Fibroblast of mammary gland (primary cell): Measurements from ENCODE around the gene DUSP28.
A peak's percentile ranks its signal among the peaks of the same experiment; 100 is the strongest.

Experiments used
- DNase-seq: peaks from one replicate; pipeline ENCODE4 v3.0.0-alpha.2; 2010; ENCODE audit warnings: low read depth
- H3K4me3 ChIP-seq: 2 replicates; pipeline ENCODE4 v1.5.1; 2011; ENCODE audit warnings: low read depth, mild to moderate bottlenecking, low read length, moderate library complexity; ENCODE audit not compliant: control insufficient read depth
- TF ChIP-seq, protein P1 (sequence below): conservative IDR thresholded peaks from 2 replicates; pipeline ENCODE4 v1.5.1; 2011; ENCODE audit warnings: low read depth, low read length, inconsistent platforms; ENCODE audit not compliant: control insufficient read depth, insufficient read depth

DUSP28 gene

GRCh38 chr2:240588669-240589068 lies 28.5 kb downstream of the DUSP28 start:
- no peak for DNase-seq
- H3K4me3 ChIP-seq, result no peak overlapping the region
- TF ChIP-seq, protein P1, sequence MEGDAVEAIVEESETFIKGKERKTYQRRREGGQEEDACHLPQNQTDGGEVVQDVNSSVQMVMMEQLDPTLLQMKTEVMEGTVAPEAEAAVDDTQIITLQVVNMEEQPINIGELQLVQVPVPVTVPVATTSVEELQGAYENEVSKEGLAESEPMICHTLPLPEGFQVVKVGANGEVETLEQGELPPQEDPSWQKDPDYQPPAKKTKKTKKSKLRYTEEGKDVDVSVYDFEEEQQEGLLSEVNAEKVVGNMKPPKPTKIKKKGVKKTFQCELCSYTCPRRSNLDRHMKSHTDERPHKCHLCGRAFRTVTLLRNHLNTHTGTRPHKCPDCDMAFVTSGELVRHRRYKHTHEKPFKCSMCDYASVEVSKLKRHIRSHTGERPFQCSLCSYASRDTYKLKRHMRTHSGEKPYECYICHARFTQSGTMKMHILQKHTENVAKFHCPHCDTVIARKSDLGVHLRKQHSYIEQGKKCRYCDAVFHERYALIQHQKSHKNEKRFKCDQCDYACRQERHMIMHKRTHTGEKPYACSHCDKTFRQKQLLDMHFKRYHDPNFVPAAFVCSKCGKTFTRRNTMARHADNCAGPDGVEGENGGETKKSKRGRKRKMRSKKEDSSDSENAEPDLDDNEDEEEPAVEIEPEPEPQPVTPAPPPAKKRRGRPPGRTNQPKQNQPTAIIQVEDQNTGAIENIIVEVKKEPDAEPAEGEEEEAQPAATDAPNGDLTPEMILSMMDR, result no peak

DNA sequence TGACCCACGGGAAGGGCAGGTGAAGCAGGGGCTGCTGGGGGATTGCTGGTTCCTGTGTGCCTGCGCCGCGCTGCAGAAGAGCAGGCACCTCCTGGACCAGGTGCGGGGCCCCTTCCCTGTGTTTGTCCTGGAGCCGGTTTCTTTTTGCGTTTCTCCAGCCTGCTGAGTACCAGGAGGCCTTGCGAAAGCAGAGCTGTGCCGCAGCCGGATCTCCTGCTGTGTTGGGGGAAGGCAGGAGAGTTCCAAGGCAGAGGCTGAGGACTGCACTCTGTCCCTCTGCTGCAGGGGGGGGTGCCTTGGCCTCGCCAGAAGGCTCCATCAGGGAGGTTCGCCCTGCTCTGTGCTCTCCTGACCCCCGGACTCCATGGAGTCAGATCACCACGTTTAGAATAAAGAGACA lies 29.2 kb downstream of the DUSP28 start:
- TF ChIP-seq, protein P1, result no peak
- H3K4me3 ChIP-seq, result no peak overlapping the region
- no peak for DNase-seq

DNA sequence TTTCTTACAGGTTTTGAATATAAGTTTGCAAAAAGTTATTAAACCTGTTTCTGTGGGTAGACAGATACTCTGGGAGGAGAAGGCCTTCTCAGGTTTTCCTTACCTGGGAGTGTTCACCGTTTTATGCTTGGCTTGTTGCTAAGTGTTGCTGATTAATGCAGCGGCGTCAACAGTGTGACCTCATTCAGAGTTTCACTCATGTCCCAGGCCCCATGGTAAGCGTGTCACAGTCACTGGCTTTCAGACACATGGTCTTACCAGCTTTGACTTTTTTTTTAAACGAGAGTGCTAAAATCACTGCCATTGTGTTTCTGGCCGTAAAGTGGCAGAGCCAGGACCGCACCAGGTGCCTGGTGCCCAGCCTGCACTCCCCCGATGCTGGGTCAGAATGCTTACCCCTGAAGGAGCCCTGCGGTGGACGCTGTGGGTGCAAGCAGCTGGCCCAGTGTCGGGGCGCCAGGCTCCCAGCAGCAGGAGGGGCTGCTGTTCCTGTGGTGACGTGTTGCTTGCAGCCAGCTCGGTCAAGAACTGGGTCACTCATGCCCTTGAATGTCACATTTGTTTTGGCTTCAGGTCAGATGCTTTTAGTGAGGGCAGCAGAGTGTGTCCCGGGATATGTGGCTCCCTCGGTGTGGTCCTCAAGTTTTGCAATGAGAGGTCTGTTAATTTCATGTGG lies 29.8 kb downstream of the DUSP28 start:
- no peak for DNase-seq
- no peak overlapping the region for H3K4me3 ChIP-seq
- TF ChIP-seq, protein P1, result no peak

DNA sequence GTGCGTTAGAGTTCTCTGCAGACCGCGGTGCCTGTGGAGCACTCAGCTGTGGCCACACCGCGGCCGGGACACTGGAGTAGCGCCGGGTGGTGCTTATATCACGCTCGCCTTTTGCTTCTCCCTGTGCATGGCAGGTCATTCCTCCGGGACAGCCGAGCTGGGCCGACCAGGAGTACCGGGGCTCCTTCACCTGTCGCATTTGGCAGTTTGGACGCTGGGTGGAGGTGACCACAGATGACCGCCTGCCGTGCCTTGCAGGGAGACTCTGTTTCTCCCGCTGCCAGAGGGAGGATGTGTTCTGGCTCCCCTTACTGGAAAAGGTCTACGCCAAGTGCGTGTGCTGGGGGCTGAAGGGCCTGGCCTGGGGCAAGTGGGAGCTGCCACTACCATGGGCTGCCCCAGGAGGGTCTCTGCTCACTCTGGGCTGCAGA lies 30.5 kb downstream of the DUSP28 start:
- TF ChIP-seq, protein P1, result no peak
- DNase-seq, result no peak
- no peak overlapping the region for H3K4me3 ChIP-seq

DNA sequence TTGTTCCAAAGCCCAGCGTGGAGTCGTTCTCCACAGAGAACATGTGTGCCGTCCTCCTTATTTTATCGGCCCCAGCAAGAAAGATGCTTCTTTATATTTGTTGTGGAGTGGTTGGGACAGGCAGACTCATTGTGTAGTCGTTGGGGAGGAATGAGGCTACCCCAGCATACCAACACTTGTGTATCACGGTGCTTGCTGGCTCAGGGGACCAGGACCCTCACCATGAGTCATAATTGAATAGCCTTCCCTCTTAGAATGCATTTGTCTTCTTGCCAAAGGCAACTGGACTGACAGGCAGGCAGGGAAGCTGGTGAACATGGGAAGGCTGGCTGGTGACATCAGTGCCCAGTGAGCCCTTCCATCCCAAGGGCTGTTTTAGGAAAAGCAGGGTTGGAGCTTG lies 31.1 kb downstream of the DUSP28 start:
- TF ChIP-seq, protein P1, result no peak
- DNase-seq, result peak; percentile 41

GRCh38 chr2:240591784-240592183 lies 31.6 kb downstream of the DUSP28 start:
- no peak for DNase-seq
- TF ChIP-seq, protein P1, result no peak
- no peak overlapping the region for H3K4me3 ChIP-seq

More for the DNA sequence above, 31.1 kb downstream of the DUSP28 start:
- H3K4me3 ChIP-seq, result no peak overlapping the region

DNA sequence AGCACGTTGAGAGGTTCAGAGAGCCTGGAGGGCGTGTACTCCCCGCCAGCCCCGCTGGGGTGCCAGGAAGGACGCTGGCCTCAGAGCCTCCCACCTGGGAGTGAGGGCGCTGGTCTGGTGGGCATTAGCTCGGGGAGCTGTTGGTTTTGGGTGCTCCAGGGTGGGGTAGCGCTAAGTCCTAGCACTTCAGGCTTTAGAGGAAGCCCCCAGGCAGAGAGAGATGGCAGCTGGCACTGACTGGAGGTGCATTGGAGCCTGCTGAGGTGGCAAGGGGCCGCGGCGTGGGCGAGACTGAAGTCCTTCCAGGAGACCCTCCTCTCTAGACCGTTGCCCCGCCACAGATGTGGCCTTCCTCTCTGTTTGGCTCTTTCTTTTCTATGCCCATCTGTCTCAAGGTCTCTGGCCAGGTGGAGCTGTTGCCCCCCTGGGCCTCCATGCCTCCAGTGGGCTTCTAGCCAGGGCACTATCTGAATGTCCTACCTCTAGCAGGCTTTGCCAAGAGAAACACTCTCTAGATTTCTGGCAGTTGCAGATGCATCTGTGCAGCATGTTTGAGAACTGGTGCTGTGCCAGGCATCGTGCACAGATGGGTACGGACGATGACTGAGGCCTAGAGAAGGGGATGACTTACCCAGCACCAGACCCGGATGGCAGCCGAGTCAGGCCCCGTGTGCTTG lies 33.0 kb downstream of the DUSP28 start:
- no peak overlapping the region for H3K4me3 ChIP-seq
- DNase-seq, result no peak
- TF ChIP-seq, protein P1, result no peak
